HG03097 (cell line): ENCODE results near the gene RRP8.

Source experiments
- ATAC-seq: cut with Tn5 transposase; IDR thresholded peaks from one replicate; pipeline ENCODE4 v1.9.1; 2021; ENCODE audit not compliant: unreplicated experiment, low FRiP score

RRP8 gene

DNA sequence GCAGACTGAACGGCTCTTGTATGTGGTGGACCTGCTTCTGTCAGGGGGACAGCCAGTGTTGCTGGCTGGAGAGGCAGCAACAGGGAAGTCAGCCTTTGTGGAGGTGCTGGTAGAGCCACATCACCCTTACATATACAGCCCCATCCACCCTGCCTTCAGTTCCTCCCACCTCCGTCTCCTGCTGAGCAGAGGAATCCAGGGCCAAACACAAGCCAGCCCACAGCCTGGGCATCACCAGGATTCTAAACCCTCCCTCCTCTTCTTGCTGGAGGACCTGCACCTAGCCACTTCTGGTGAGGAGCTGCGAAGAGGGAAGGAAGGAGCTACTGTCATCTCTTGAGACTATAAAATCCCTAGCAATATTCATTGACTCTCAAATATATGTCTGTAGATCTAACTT is 54.8 kb downstream of the RRP8 start:
- ATAC-seq = no peak

DNA sequence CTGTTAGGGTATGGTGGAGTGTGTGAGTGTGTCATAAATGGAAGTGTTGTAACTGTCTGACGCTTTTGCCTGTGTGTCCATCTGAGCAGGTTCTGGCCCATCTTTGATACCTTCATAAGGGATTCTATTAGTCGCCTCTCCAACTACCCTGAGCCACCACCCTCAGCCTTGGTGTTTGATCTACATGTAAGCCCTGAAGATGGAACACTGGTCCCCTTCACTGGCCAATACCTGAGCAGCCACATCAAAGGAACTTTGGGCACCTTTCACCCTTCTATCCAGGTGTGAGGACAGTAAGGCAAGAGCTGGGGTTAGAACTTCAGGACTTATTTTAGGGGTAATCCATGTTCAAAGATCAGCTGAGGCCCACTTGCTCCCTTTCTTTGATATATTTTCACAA is 55.3 kb downstream of the RRP8 start:
- no peak for ATAC-seq

- ATAC-seq = no peak
Measured at GRCh38 chr11:6547177-6547576, 56.2 kb downstream of the RRP8 start.

- ATAC-seq = no peak
Measured at GRCh38 chr11:6546735-6547134, 56.7 kb downstream of the RRP8 start.

DNA sequence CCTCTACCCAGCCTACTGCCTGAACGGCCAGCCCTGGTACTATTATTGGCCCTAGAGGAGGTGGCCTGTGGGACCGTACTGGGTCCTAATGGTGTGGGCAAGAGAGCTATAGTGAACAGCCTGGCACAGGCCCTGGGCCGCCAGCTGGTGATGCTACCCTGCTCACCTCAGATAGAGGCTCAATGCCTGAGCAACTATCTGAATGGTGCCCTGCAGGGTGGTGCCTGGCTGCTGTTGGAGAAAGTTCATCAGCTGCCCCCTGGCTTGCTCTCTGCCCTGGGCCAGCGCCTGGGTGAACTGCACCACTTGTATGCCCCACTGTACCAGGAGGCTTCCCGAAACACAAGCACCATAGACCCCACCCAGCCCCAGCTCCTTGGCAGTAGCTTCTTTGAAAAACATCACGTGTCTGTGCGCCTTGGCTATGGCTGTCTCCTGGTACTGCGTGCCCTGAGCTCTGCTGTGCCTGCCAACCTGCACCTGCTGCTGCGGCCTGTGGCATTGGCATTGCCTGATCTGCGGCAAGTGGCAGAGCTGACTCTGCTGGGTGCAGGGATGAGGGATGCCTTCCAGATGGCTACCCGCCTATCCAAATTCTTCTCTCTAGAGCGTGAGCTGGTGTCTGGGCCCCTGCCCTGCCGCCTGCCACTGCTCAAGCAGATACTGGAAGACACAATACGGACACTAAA is 57.4 kb downstream of the RRP8 start:
- ATAC-seq = no peak
